HEK293 (cell line): ENCODE data around the gene CELSR1.

Source experiments
- CTCF ChIA-PET: fragments of 350-600 bp; formaldehyde crosslinking; extraction: SDS; loops from one replicate; lab custom pipeline; 2021; ENCODE audit warnings: antibody characterized with exemption; lab: Yijun Ruan, JAX
- POLR2A ChIA-PET: fragments of 300-600 bp; formaldehyde crosslinking; extraction: SDS; loops from one replicate; lab custom pipeline; 2020; ENCODE audit warnings: antibody characterized with exemption, inconsistent platforms; lab: Yijun Ruan, JAX
- H3K27ac ChIP-seq: fragments of 200-500 bp; sonication (Bioruptor generic); 2 replicates; pipeline ENCODE4 v1.5.1; 2014; ENCODE audit warnings: low read depth, low read length, control low read depth, inconsistent platforms; ENCODE audit errors: extremely low read depth
- H3K36me3 ChIP-seq, 2 experiments: fragments of 200-500 bp in 1 of 2; sonication (Bioruptor generic) in 1 of 2; 1 replicate in 1 of 2; 2 replicates in 1 of 2; pipeline ENCODE4 v1.5.1; 2014 to 2017; ENCODE audit warnings: inconsistent platforms in 2 of 2, low read length in 2 of 2; ENCODE audit not compliant: control insufficient read depth in 2 of 2, insufficient read depth in 1 of 2
- H3K4me1 ChIP-seq: fragments of 200-500 bp; sonication (Bioruptor generic); 2 replicates; pipeline ENCODE4 v1.5.1; 2014; ENCODE audit warnings: mild to moderate bottlenecking, low read length, inconsistent platforms; ENCODE audit not compliant: control insufficient read depth, insufficient read depth
- H3K4me3 ChIP-seq: 2 replicates; pipeline ENCODE4 v1.5.1; 2011; ENCODE audit warnings: low read depth, mild to moderate bottlenecking, control low read depth, low read length, moderate library complexity
- H3K9me3 ChIP-seq: fragments of 200-500 bp; sonication (Bioruptor generic); 2 replicates; pipeline ENCODE4 v1.5.1; 2014; ENCODE audit warnings: low read depth, low read length, inconsistent platforms; ENCODE audit not compliant: control insufficient read depth, insufficient read depth
- HOXA7 ChIP-seq: sonication (generic); formaldehyde crosslinking; IDR thresholded peaks from 2 replicates; pipeline ENCODE4 v1.8.1; 2022; ENCODE audit warnings: missing genetic modification reagents, borderline replicate concordance
- SCRT2 ChIP-seq: fragments of 450-650 bp; formaldehyde crosslinking; IDR thresholded peaks from 2 replicates; pipeline ENCODE4 v1.5.1; 2016; ENCODE audit warnings: missing biosample characterization, missing genetic modification characterization
- SETDB1 ChIP-seq: IDR thresholded peaks from one replicate; pipeline ENCODE4 v1.6.1; 2017; ENCODE audit warnings: mild to moderate bottlenecking, low read length, moderate library complexity, mixed read lengths; ENCODE audit not compliant: insufficient read length
- TCF7L2 ChIP-seq: IDR thresholded peaks from 2 replicates; pipeline ENCODE4 v1.6.1; 2011; ENCODE audit warnings: low read depth, mild to moderate bottlenecking, inconsistent platforms, low read length, moderate library complexity, borderline replicate concordance
- ZFHX2 ChIP-seq: fragments of 450-650 bp; formaldehyde crosslinking; conservative IDR thresholded peaks from 2 replicates; pipeline ENCODE4 v1.5.1; 2016; ENCODE audit warnings: missing biosample characterization, missing genetic modification characterization
- ZFP37 ChIP-seq: fragments of 450-650 bp; formaldehyde crosslinking; IDR thresholded peaks from 2 replicates; pipeline ENCODE4 v1.5.1; 2016; ENCODE audit warnings: missing biosample characterization, missing genetic modification characterization
- ZNF155 ChIP-seq: fragments of 450-650 bp; formaldehyde crosslinking; IDR thresholded peaks from 2 replicates; pipeline ENCODE4 v1.5.1; 2016; ENCODE audit warnings: missing biosample characterization, missing genetic modification characterization
- ZNF157 ChIP-seq: fragments of 450-650 bp; formaldehyde crosslinking; IDR thresholded peaks from 2 replicates; pipeline ENCODE4 v1.5.1; 2016; ENCODE audit warnings: missing biosample characterization, missing genetic modification characterization
- ZNF202 ChIP-seq: fragments of 450-650 bp; formaldehyde crosslinking; IDR thresholded peaks from 2 replicates; pipeline ENCODE4 v1.5.1; 2016; ENCODE audit warnings: missing biosample characterization, missing genetic modification characterization, borderline replicate concordance
- ZNF24 ChIP-seq: fragments of 450-650 bp; formaldehyde crosslinking; IDR thresholded peaks from 2 replicates; pipeline ENCODE4 v1.5.1; 2016; ENCODE audit warnings: missing biosample characterization, missing genetic modification characterization
- ZNF302 ChIP-seq: fragments of 450-650 bp; formaldehyde crosslinking; IDR thresholded peaks from 2 replicates; pipeline ENCODE4 v1.5.1; 2016; ENCODE audit warnings: missing biosample characterization, missing genetic modification characterization, low read depth
- ZNF341 ChIP-seq: fragments of 450-650 bp; formaldehyde crosslinking; IDR thresholded peaks from 2 replicates; pipeline ENCODE4; 2016; ENCODE audit warnings: low read depth, missing biosample characterization, missing genetic modification characterization
- ZNF354C ChIP-seq: fragments of 450-650 bp; formaldehyde crosslinking; IDR thresholded peaks from 2 replicates; pipeline ENCODE4 v1.5.1; 2016; ENCODE audit warnings: missing biosample characterization, missing genetic modification characterization, low read depth, borderline replicate concordance
- ZNF366 ChIP-seq: fragments of 450-650 bp; formaldehyde crosslinking; conservative IDR thresholded peaks from 2 replicates; pipeline ENCODE4 v1.5.1; 2016; ENCODE audit warnings: missing biosample characterization, missing genetic modification characterization
- ZNF391 ChIP-seq: fragments of 450-650 bp; formaldehyde crosslinking; IDR thresholded peaks from 2 replicates; pipeline ENCODE4 v1.5.1; 2016; ENCODE audit warnings: low read depth, missing biosample characterization, missing genetic modification characterization, borderline replicate concordance
- ZNF48 ChIP-seq: fragments of 450-650 bp; formaldehyde crosslinking; IDR thresholded peaks from 2 replicates; pipeline ENCODE4 v1.5.1; 2016; ENCODE audit warnings: missing biosample characterization, missing genetic modification characterization
- ZNF501 ChIP-seq: fragments of 450-650 bp; formaldehyde crosslinking; IDR thresholded peaks from 2 replicates; pipeline ENCODE4 v1.5.1; 2016; ENCODE audit warnings: missing biosample characterization, missing genetic modification characterization
- ZNF510 ChIP-seq: fragments of 450-650 bp; formaldehyde crosslinking; IDR thresholded peaks from 2 replicates; pipeline ENCODE4 v1.5.1; 2018; ENCODE audit warnings: mild to moderate bottlenecking, missing genetic modification characterization, missing biosample characterization; ENCODE audit not compliant: insufficient replicate concordance
- ZNF549 ChIP-seq: fragments of 450-650 bp; IDR thresholded peaks from 2 replicates; pipeline ENCODE4 v1.5.1; 2018; ENCODE audit warnings: missing biosample characterization, missing genetic modification characterization, mild to moderate bottlenecking, inconsistent platforms, moderate library complexity
- ZNF610 ChIP-seq: fragments of 450-650 bp; formaldehyde crosslinking; IDR thresholded peaks from 2 replicates; pipeline ENCODE4 v1.5.1; 2016; ENCODE audit warnings: missing biosample characterization, missing genetic modification characterization, borderline replicate concordance
- ZNF621 ChIP-seq: fragments of 450-650 bp; formaldehyde crosslinking; IDR thresholded peaks from 2 replicates; pipeline ENCODE4 v1.5.1; 2017; ENCODE audit warnings: missing biosample characterization, missing genetic modification characterization
- ZNF768 ChIP-seq: fragments of 450-650 bp; formaldehyde crosslinking; IDR thresholded peaks from 2 replicates; pipeline ENCODE4 v1.5.1; 2018; ENCODE audit warnings: missing biosample characterization, mild to moderate bottlenecking, missing genetic modification characterization
- TF ChIP-seq, protein P1 (sequence below): fragments of 450-650 bp; formaldehyde crosslinking; IDR thresholded peaks from 2 replicates; pipeline ENCODE4 v1.5.1; 2016; ENCODE audit warnings: missing biosample characterization, missing genetic modification characterization
- TF ChIP-seq, protein P2 (sequence below): fragments of 450-650 bp; formaldehyde crosslinking; IDR thresholded peaks from 2 replicates; pipeline ENCODE4 v1.5.1; 2016; ENCODE audit warnings: missing biosample characterization, missing genetic modification characterization
- TF ChIP-seq, protein P3 (sequence below): fragments of 450-650 bp; formaldehyde crosslinking; IDR thresholded peaks from 2 replicates; pipeline ENCODE4 v1.5.1; 2016; ENCODE audit warnings: missing biosample characterization, missing genetic modification characterization, borderline replicate concordance
- TF ChIP-seq, protein P4 (sequence below): fragments of 450-650 bp; formaldehyde crosslinking; IDR thresholded peaks from 2 replicates; pipeline ENCODE4 v1.5.1; 2017; ENCODE audit warnings: missing biosample characterization, missing genetic modification characterization

CELSR1 gene

DNA sequence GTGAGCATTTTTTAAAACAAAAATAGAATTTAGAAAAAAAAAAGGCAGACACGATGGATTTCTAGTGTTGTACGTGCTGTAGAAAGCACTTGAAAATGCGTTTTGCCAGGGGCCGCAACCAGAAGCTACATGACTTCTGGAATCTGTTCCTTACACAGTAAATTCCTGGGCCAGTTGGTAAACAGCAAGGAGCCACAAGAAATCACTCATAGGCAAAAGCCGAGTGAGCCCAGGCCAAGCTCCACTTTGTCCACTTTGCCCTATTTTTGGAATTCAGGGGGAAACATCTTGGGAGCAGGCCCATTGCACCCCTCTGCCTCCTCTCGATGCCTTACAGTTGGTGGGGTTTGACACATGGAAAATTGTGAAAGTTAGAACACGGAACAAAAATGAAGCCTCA, 4.1 kb upstream of the CELSR1 start:
- peaks cover 5% of the 10 kb centered on the region for H3K4me1 ChIP-seq
- H3K4me3 ChIP-seq: no peak overlapping the region
- no peaks in the 10 kb centered on the region for H3K9me3 ChIP-seq
- CTCF ChIA-PET: interaction anchor here (0.6 to 5.4 kb wide), 35 partner anchors 11 to 1748 kb away, joined by 3 to 77 read pairs (median 4); no protein-coding TSS in a partner anchor
- H3K27ac ChIP-seq: no peak overlapping the region
- POLR2A ChIA-PET: no interaction called here
- no peaks in the 10 kb centered on the region for H3K36me3 ChIP-seq
- TF ChIP-seq ZNF202 (tag by site-specific recombination) (no peak), ZNF302 (tag by site-specific recombination) (no peak), ZNF157 (tag by site-specific recombination) (no peak), ZNF501 (tag by site-specific recombination) (no peak), ZFHX2 (tag by site-specific recombination) (no peak), ZNF354C (no peak), HOXA7 (CRISPR knock-in tag) (no peak), ZNF155 (tag by site-specific recombination) (no peak), ZNF549 (no peak), ZNF48 (tag by site-specific recombination) (no peak), ZNF768 (tag by site-specific recombination) (no peak), SCRT2 (no peak), ZNF510 (tag by site-specific recombination) (no peak)
- TF ChIP-seq, all 188 proteins: peak for 0

DNA sequence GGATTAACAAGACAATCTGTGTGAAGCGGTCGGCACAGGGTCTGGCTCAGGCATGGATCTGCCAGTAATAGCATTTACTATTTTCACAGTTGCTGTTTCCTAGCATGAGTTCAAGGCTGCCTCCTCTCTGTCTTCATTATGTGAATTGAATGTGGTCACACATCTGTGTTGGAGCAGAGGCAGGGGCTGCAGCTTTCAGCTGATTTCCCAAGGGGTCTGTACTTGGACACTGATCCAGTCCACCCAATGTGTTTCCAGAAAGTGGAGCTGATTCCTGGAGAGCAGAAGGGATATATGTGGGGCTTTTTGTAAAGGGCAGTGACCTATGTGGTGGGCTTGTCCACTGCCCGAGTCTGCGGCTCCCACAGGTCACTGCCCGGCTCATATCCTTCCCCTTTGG, 3.5 kb upstream of the CELSR1 start:
- Histone ChIP-seq H3K9me3 (no peaks in the 10 kb centered on the region), H3K27ac (no peak overlapping the region), H3K4me1 (peaks cover 5% of the 10 kb centered on the region), H3K4me3 (no peak overlapping the region), H3K36me3 (peaks cover 0 to 2% of the 10 kb centered on the region in 2 experiments; a peak in 1 of 3 replicates)
- ChIA-PET POLR2A (no interaction called here), CTCF (interaction anchor here (0.7 to 5.4 kb wide), 12 partner anchors 10 to 546 kb away, joined by 3 to 77 read pairs (median 5); no protein-coding TSS in a partner anchor)
- TF ChIP-seq ZNF366 (no peak), TCF7L2 (no peak), ZNF24 (tag by site-specific recombination) (no peak), ZNF621 (tag by site-specific recombination) (no peak), ZNF391 (no peak), SETDB1 (no peak), ZFP37 (tag by site-specific recombination) (no peak), ZNF341 (no peak), ZNF610 (tag by site-specific recombination) (no peak)
- TF ChIP-seq, protein P1, sequence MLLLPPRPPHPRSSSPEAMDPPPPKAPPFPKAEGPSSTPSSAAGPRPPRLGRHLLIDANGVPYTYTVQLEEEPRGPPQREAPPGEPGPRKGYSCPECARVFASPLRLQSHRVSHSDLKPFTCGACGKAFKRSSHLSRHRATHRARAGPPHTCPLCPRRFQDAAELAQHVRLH (tag by site-specific recombination): no peak
- TF ChIP-seq, protein P2, sequence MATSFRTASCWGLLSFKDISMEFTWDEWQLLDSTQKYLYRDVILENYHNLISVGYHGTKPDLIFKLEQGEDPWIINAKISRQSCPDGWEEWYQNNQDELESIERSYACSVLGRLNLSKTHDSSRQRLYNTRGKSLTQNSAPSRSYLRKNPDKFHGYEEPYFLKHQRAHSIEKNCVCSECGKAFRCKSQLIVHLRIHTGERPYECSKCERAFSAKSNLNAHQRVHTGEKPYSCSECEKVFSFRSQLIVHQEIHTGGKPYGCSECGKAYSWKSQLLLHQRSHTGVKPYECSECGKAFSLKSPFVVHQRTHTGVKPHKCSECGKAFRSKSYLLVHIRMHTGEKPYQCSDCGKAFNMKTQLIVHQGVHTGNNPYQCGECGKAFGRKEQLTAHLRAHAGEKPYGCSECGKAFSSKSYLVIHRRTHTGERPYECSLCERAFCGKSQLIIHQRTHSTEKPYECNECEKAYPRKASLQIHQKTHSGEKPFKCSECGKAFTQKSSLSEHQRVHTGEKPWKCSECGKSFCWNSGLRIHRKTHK (tag by site-specific recombination): no peak
- TF ChIP-seq, protein P3, sequence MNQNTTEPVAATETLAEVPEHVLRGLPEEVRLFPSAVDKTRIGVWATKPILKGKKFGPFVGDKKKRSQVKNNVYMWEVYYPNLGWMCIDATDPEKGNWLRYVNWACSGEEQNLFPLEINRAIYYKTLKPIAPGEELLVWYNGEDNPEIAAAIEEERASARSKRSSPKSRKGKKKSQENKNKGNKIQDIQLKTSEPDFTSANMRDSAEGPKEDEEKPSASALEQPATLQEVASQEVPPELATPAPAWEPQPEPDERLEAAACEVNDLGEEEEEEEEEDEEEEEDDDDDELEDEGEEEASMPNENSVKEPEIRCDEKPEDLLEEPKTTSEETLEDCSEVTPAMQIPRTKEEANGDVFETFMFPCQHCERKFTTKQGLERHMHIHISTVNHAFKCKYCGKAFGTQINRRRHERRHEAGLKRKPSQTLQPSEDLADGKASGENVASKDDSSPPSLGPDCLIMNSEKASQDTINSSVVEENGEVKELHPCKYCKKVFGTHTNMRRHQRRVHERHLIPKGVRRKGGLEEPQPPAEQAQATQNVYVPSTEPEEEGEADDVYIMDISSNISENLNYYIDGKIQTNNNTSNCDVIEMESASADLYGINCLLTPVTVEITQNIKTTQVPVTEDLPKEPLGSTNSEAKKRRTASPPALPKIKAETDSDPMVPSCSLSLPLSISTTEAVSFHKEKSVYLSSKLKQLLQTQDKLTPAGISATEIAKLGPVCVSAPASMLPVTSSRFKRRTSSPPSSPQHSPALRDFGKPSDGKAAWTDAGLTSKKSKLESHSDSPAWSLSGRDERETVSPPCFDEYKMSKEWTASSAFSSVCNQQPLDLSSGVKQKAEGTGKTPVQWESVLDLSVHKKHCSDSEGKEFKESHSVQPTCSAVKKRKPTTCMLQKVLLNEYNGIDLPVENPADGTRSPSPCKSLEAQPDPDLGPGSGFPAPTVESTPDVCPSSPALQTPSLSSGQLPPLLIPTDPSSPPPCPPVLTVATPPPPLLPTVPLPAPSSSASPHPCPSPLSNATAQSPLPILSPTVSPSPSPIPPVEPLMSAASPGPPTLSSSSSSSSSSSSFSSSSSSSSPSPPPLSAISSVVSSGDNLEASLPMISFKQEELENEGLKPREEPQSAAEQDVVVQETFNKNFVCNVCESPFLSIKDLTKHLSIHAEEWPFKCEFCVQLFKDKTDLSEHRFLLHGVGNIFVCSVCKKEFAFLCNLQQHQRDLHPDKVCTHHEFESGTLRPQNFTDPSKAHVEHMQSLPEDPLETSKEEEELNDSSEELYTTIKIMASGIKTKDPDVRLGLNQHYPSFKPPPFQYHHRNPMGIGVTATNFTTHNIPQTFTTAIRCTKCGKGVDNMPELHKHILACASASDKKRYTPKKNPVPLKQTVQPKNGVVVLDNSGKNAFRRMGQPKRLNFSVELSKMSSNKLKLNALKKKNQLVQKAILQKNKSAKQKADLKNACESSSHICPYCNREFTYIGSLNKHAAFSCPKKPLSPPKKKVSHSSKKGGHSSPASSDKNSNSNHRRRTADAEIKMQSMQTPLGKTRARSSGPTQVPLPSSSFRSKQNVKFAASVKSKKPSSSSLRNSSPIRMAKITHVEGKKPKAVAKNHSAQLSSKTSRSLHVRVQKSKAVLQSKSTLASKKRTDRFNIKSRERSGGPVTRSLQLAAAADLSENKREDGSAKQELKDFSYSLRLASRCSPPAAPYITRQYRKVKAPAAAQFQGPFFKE (tag by site-specific recombination): no peak
- TF ChIP-seq, protein P4, sequence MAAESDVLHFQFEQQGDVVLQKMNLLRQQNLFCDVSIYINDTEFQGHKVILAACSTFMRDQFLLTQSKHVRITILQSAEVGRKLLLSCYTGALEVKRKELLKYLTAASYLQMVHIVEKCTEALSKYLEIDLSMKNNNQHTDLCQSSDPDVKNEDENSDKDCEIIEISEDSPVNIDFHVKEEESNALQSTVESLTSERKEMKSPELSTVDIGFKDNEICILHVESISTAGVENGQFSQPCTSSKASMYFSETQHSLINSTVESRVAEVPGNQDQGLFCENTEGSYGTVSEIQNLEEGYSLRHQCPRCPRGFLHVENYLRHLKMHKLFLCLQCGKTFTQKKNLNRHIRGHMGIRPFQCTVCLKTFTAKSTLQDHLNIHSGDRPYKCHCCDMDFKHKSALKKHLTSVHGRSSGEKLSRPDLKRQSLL: no peak
